ES-I3 (cell line): Measurements from ENCODE around the gene ENO2.

Source experiments
- H3K36me3 ChIP-seq: 2 replicates; pipeline ENCODE4 v1.6.1; 2013; ENCODE audit warnings: mild to moderate bottlenecking, low read length, control low read depth, moderate library complexity; ENCODE audit not compliant: insufficient read depth
- H3K4me1 ChIP-seq: 2 replicates; pipeline ENCODE4 v1.6.1; 2013; ENCODE audit warnings: mild to moderate bottlenecking, control low read depth, low read length; ENCODE audit not compliant: insufficient read depth
- H3K9ac ChIP-seq: 2 replicates; pipeline ENCODE4 v1.6.1; 2013; ENCODE audit warnings: low read depth, mild to moderate bottlenecking, low read length, moderate library complexity
- H3K9me3 ChIP-seq: 2 replicates; pipeline ENCODE4 v1.6.1; 2013; ENCODE audit warnings: mild to moderate bottlenecking, low read length, moderate library complexity; ENCODE audit not compliant: control insufficient read depth, insufficient read depth

ENO2 gene

GRCh38 chr12:6914947-6915788, 788 bp downstream of the ENO2 start:
- H3K4me1 ChIP-seq, result peaks cover 40% of the 10 kb centered on the region
- no peaks in the 10 kb centered on the region for H3K9me3 ChIP-seq
- H3K9ac ChIP-seq, result peak overlapping the region; percentile 96
- H3K36me3 ChIP-seq, result peaks cover 15% of the 10 kb centered on the region

- peaks cover 15% of the 10 kb centered on the region for H3K36me3 ChIP-seq
- H3K9ac ChIP-seq, result peak overlapping the region; percentile 62; the same call in 1 of the 2 replicates
Measured at GRCh38 chr12:6915789-6916285, 1.5 kb downstream of the ENO2 start.

GRCh38 chr12:6916426-6917200, 2.2 kb downstream of the ENO2 start:
- H3K36me3 ChIP-seq, result peaks cover 15% of the 10 kb centered on the region
- peak overlapping the region; percentile 2; the same call in 1 of the 2 replicates for H3K9ac ChIP-seq
- peaks cover 40% of the 10 kb centered on the region for H3K4me1 ChIP-seq
- no peaks in the 10 kb centered on the region for H3K9me3 ChIP-seq

More at GRCh38 chr12:6915789-6916285, 1.5 kb downstream of the ENO2 start:
- Histone ChIP-seq H3K9me3 (no peaks in the 10 kb centered on the region), H3K4me1 (peaks cover 40% of the 10 kb centered on the region)

GRCh38 chr12:6917491-6918231, 3.3 kb downstream of the ENO2 start:
- peaks cover 36% of the 10 kb centered on the region; the same call in 1 of the 2 replicates for H3K4me1 ChIP-seq
- H3K36me3 ChIP-seq, result peaks cover 15% of the 10 kb centered on the region
- H3K9ac ChIP-seq, result no peak overlapping the region
- H3K9me3 ChIP-seq, result no peaks in the 10 kb centered on the region

- Histone ChIP-seq H3K9ac (no peak overlapping the region), H3K4me1 (peaks cover 27% of the 10 kb centered on the region; the same call in 1 of the 2 replicates), H3K36me3 (peaks cover 15% of the 10 kb centered on the region)
Measured at GRCh38 chr12:6919588-6919987, 5.2 kb downstream of the ENO2 start.

GRCh38 chr12:6921539-6921938, 7.2 kb downstream of the ENO2 start:
- peaks cover 29% of the 10 kb centered on the region; the same call in 1 of the 2 replicates for H3K4me1 ChIP-seq
- peaks cover 15% of the 10 kb centered on the region for H3K36me3 ChIP-seq
- H3K9me3 ChIP-seq, result no peaks in the 10 kb centered on the region
- H3K9ac ChIP-seq, result no peak overlapping the region

More at GRCh38 chr12:6919588-6919987, 5.2 kb downstream of the ENO2 start:
- no peaks in the 10 kb centered on the region for H3K9me3 ChIP-seq

- Histone ChIP-seq H3K4me1 (peaks cover 21% of the 10 kb centered on the region; the same call in 1 of the 2 replicates), H3K9ac (no peak overlapping the region), H3K36me3 (peaks cover 12% of the 10 kb centered on the region), H3K9me3 (no peaks in the 10 kb centered on the region)
Measured at GRCh38 chr12:6921996-6922946, 7.9 kb downstream of the ENO2 start.

- Histone ChIP-seq H3K9ac (no peak overlapping the region), H3K36me3 (0 out of 2 replicates have a peak, but pooled peaks cover 8% of the 10 kb centered on the region), H3K9me3 (no peaks in the 10 kb centered on the region), H3K4me1 (peaks cover 19% of the 10 kb centered on the region; the same call in 1 of the 2 replicates)
Measured at GRCh38 chr12:6923003-6923732, 8.8 kb downstream of the ENO2 start.

- H3K4me1 ChIP-seq, result peaks cover 19% of the 10 kb centered on the region; the same call in 1 of the 2 replicates
- H3K9ac ChIP-seq, result no peak overlapping the region
- no peaks in the 10 kb centered on the region for H3K9me3 ChIP-seq
- H3K36me3 ChIP-seq, result 0 out of 2 replicates have a peak, but pooled peaks cover 7% of the 10 kb centered on the region
Measured at GRCh38 chr12:6923851-6924250, 9.5 kb downstream of the ENO2 start.

GRCh38 chr12:6925239-6925539, 10.8 kb downstream of the ENO2 start:
- Histone ChIP-seq H3K9me3 (no peaks in the 10 kb centered on the region), H3K4me1 (peaks cover 20% of the 10 kb centered on the region), H3K9ac (peak overlapping the region; percentile 74), H3K36me3 (no peaks in the 10 kb centered on the region)

- no peaks in the 10 kb centered on the region for H3K9me3 ChIP-seq
- H3K36me3 ChIP-seq, result no peaks in the 10 kb centered on the region
- peak overlapping the region; percentile 74 for H3K9ac ChIP-seq
- H3K4me1 ChIP-seq, result peaks cover 21% of the 10 kb centered on the region
Measured at GRCh38 chr12:6925540-6926279, 11.3 kb downstream of the ENO2 start.

- Histone ChIP-seq H3K9me3 (no peaks in the 10 kb centered on the region), H3K4me1 (peaks cover 21% of the 10 kb centered on the region), H3K9ac (peak within 1 kb of the TSS; percentile 81), H3K36me3 (peaks cover 4% of the 10 kb centered on the region)
Measured at GRCh38 chr12:6927379-6928021, 13.1 kb downstream of the ENO2 start, which contains the start of gene ATN1. TSS of gene ATN1 (plus strand) at chr12:6927959. CDS start at chr12:6934002, 6,043 bp downstream.
